ENCODE results near the gene MCAT.

Gene MCAT

GRCh38 chr22:43088627-43088983 is 54.6 kb downstream of the MCAT start:
- no peak for DNase-seq

- DNase-seq: no peak
Observed at GRCh38 chr22:43085658-43086606, 57.3 kb downstream of the MCAT start.
